ENCODE results near the gene NPIPA5.
A peak's percentile ranks its signal among the peaks of the same experiment; 100 is the strongest.
"Not testable (repeated sequence)": the region's sequence is repeated elsewhere in the genome, so short reads cannot be mapped to it uniquely, and the experiment has no call there.

The NPIPA5 gene

GRCh38 chr16:15378194-15378593 is at the start of gene NPIPA5:
NPIPA5 (minus strand) TSS chr16:15378294; CDS start chr16:15378294, 0 bp downstream.
- not testable (repeated sequence) for DNase-seq (ENCODE audit: low read depth)

- peak; percentile 10 for DNase-seq (ENCODE audit: low read depth)
Measured at GRCh38 chr16:15427648-15428239, 49.6 kb upstream of the NPIPA5 start.

- no peak for DNase-seq (ENCODE audit: low read depth)
Measured at GRCh38 chr16:15426796-15427195, 48.7 kb upstream of the NPIPA5 start.

GRCh38 chr16:15425861-15426260 is 47.8 kb upstream of the NPIPA5 start:
- no peak for DNase-seq (ENCODE audit: low read depth)

- DNase-seq (ENCODE audit: low read depth), result no peak
Measured at GRCh38 chr16:15422222-15422621, 44.1 kb upstream of the NPIPA5 start.

GRCh38 chr16:15421696-15422095 is 43.6 kb upstream of the NPIPA5 start:
- DNase-seq (ENCODE audit: low read depth), result not testable (repeated sequence)

- no peak for DNase-seq (ENCODE audit: low read depth)
Measured at GRCh38 chr16:15418206-15418605, 40.1 kb upstream of the NPIPA5 start.

- DNase-seq (ENCODE audit: low read depth), result no peak
Measured at GRCh38 chr16:15417197-15417596, 39.1 kb upstream of the NPIPA5 start.

- DNase-seq (ENCODE audit: low read depth), result no peak
Measured at GRCh38 chr16:15415511-15415985, 37.5 kb upstream of the NPIPA5 start.

- not testable (repeated sequence) for DNase-seq (ENCODE audit: low read depth)
Measured at GRCh38 chr16:15409476-15409875, 31.4 kb upstream of the NPIPA5 start.

- not testable (repeated sequence) for DNase-seq (ENCODE audit: low read depth)
Measured at GRCh38 chr16:15407756-15408155, 29.7 kb upstream of the NPIPA5 start.

- no peak for DNase-seq (ENCODE audit: low read depth)
Measured at GRCh38 chr16:15404792-15405191, 26.7 kb upstream of the NPIPA5 start.

GRCh38 chr16:15404091-15404490 is 26.0 kb upstream of the NPIPA5 start:
- DNase-seq (ENCODE audit: low read depth), result not testable (repeated sequence)

- no peak for DNase-seq (ENCODE audit: low read depth)
Measured at GRCh38 chr16:15403392-15403995, 25.4 kb upstream of the NPIPA5 start.

- no peak for DNase-seq (ENCODE audit: low read depth)
Measured at GRCh38 chr16:15401972-15402371, 23.9 kb upstream of the NPIPA5 start.

- DNase-seq (ENCODE audit: low read depth), result not testable (repeated sequence)
Measured at GRCh38 chr16:15400314-15400713, 22.2 kb upstream of the NPIPA5 start.

GRCh38 chr16:15399317-15399716 is 21.2 kb upstream of the NPIPA5 start:
- no peak for DNase-seq (ENCODE audit: low read depth)

- DNase-seq (ENCODE audit: low read depth), result no peak
Measured at GRCh38 chr16:15398618-15399316, 20.7 kb upstream of the NPIPA5 start.

- DNase-seq (ENCODE audit: low read depth), result no peak
Measured at GRCh38 chr16:15396948-15397594, 19.0 kb upstream of the NPIPA5 start.

- not testable (repeated sequence) for DNase-seq (ENCODE audit: low read depth)
Measured at GRCh38 chr16:15396509-15396829, 18.4 kb upstream of the NPIPA5 start.

- not testable (repeated sequence) for DNase-seq (ENCODE audit: low read depth)
Measured at GRCh38 chr16:15395631-15396508, 17.8 kb upstream of the NPIPA5 start, which contains the start of gene MPV17L. MPV17L (plus strand) TSS chr16:15395754; CDS start chr16:15395898, 144 bp downstream.

GRCh38 chr16:15393025-15393424 is 14.9 kb upstream of the NPIPA5 start:
- DNase-seq (ENCODE audit: low read depth), result not testable (repeated sequence)

All from stimulated activated CD8-positive, alpha-beta memory T cell treated with anti-CD3 and anti-CD28 coated beads, Interleukin-15, amount 100 ng/mL, for 24 hours (primary cell).